Measurements from ENCODE around the gene CDK4. TPM values are rescaled to one million over a fixed set of nuclear protein-coding genes. Genes with fewer than 3 reads are reported as not detected.

The CDK4 gene
- total RNA-seq, 1 experiment from 2014 or later, result 218 TPM

GRCh38 chr12:57779736-57780135 is 27.6 kb upstream of the CDK4 start:
- H3K27ac ChIP-seq (ENCODE audit: insufficient read length, low read depth, low read length), result no peak overlapping the region
- no peak overlapping the region for H2BK15ac ChIP-seq (ENCODE audit: low read depth, low read length)
- H2BK20ac ChIP-seq (ENCODE audit: low read depth, low read length, poor library complexity, severe bottlenecking), result no peak overlapping the region
- no peaks in the 10 kb centered on the region for H3K4me1 ChIP-seq (ENCODE audit: insufficient read depth, low read length)
- no peaks in the 10 kb centered on the region for H3K79me1 ChIP-seq (ENCODE audit: insufficient read depth, low read depth, low read length, poor library complexity, severe bottlenecking)
- H3K27ac Mint-ChIP-seq, result no peak overlapping the region
- no peak overlapping the region for H3K18ac ChIP-seq (ENCODE audit: insufficient read length, low read depth, low read length)
- WGBS (ENCODE audit: extremely low coverage, insufficient read length, low lambda C conversion rate), result no CpG with 5 or more reads among the region's 1 CpG
- H3K23ac ChIP-seq (ENCODE audit: insufficient read length, low read depth, low read length), result no peak overlapping the region
- H3K4me1 Mint-ChIP-seq, result peaks cover 4 to 7% of the 10 kb centered on the region in 2 experiments
- no peaks in the 10 kb centered on the region; the same call in 1 of the 2 replicates for H3K27me3 Mint-ChIP-seq (ENCODE audit: low read depth)
- no peak overlapping the region for H3K56ac ChIP-seq (ENCODE audit: insufficient read length, low read depth, low read length)
- H4K91ac ChIP-seq (ENCODE audit: insufficient read length, low read depth, low read length), result no peak overlapping the region
- no peak overlapping the region for H3K9ac ChIP-seq (ENCODE audit: extremely low read depth, insufficient read length, low read length)
- no peaks in the 10 kb centered on the region for H3K27me3 ChIP-seq (ENCODE audit: insufficient read depth, low read length)
- no peak overlapping the region for H3K4ac ChIP-seq (ENCODE audit: low read depth, low read length)
- H2AK5ac ChIP-seq (ENCODE audit: insufficient read length, low read length), result no peak overlapping the region
- H2BK120ac ChIP-seq (ENCODE audit: low read depth, low read length, poor library complexity, severe bottlenecking), result no peak overlapping the region
- no peaks in the 10 kb centered on the region for H4K20me1 ChIP-seq (ENCODE audit: control insufficient read depth, insufficient read depth, insufficient read length)
- H2BK5ac ChIP-seq (ENCODE audit: insufficient read length, low read length), result no peak overlapping the region
- no peak overlapping the region for H4K8ac ChIP-seq (replicated peaks; ENCODE audit: insufficient read length, low read depth, low read length)
- H2BK12ac ChIP-seq (ENCODE audit: insufficient read length, low read depth, low read length), result no peak overlapping the region
- H3K9me3 ChIP-seq (ENCODE audit: control insufficient read depth, low read depth, low read length), result no peaks in the 10 kb centered on the region
- peaks cover 0 to 3% of the 10 kb centered on the region in 2 experiments; a peak in 2 of 5 replicates for H3K9me3 Mint-ChIP-seq
- no peak overlapping the region for H2AFZ ChIP-seq (ENCODE audit: low read length)
- no peak overlapping the region for H3T11ph ChIP-seq (ENCODE audit: low read length)
- TF ChIP-seq CTCF (conservative IDR thresholded peaks at IDR 0.05), result no peak
- no peak overlapping the region for H3K14ac ChIP-seq (ENCODE audit: insufficient read depth, low read length)
- peaks cover 5 to 15% (median 6%) of the 10 kb centered on the region in 3 experiments for H3K36me3 Mint-ChIP-seq (ENCODE audit: insufficient read depth in 1 of 3, low read depth in 3 of 3)
- peaks cover 5% of the 10 kb centered on the region for H3K23me2 ChIP-seq (ENCODE audit: insufficient read length, low read depth, low read length, poor library complexity, severe bottlenecking)
- no peak for DNase-seq
- H3K4me2 ChIP-seq (ENCODE audit: insufficient read depth, insufficient read length, low read length), result no peak overlapping the region
- no peak overlapping the region for H4K5ac ChIP-seq (ENCODE audit: insufficient read length, low read depth, low read length)
- H3K79me2 ChIP-seq (ENCODE audit: insufficient read depth, low read length), result no peaks in the 10 kb centered on the region; the same call in 1 of the 2 replicates
- H3K4me3 Mint-ChIP-seq, result no peak overlapping the region

Data from H9 (cell line).